Measurements from ENCODE around the gene CDKN2B. TPM values are rescaled to one million over a fixed set of nuclear protein-coding genes. Genes with fewer than 3 reads are reported as not detected.

Gene CDKN2B
- total RNA-seq, 2 experiments from 2014 or later = 1.4 to 2.1 TPM

GRCh38 chr9:21996438-21996837 is 12.7 kb downstream of the CDKN2B start:
- Mint-ChIP-seq H3K4me1 (peaks cover 22% of the 10 kb centered on the region), H3K27ac (peak overlapping the region; percentile 64), H3K27me3 (peaks cover 40% of the 10 kb centered on the region), H3K9me3 (no peaks in the 10 kb centered on the region), H3K36me3 (peaks cover 15% of the 10 kb centered on the region), H3K4me3 (peak overlapping the region; percentile 99)
- ATAC-seq (ENCODE audit: low read depth) (no peak), DNase-seq (no peak)
- POLR2A ChIA-PET = interaction anchor here (0.5 to 1.1 kb wide), 3 partner anchors 12 to 84 kb away, joined by 3 to 5 read pairs (median 3); no protein-coding TSS in a partner anchor

- POLR2A ChIA-PET = interaction anchor here (0.5 to 1.8 kb wide), 4 partner anchors 13 to 85 kb away, joined by 3 to 10 read pairs (median 4); no protein-coding TSS in a partner anchor
- H3K4me3 Mint-ChIP-seq = peak overlapping the region; percentile 99
- ATAC-seq (ENCODE audit: low read depth) (peak; percentile 4), DNase-seq (peak; percentile 60)
- peaks cover 18% of the 10 kb centered on the region for H3K36me3 Mint-ChIP-seq
- H3K27ac Mint-ChIP-seq = peak overlapping the region; percentile 95
- H3K9me3 Mint-ChIP-seq = no peaks in the 10 kb centered on the region
- H3K4me1 Mint-ChIP-seq = peaks cover 26% of the 10 kb centered on the region
- peaks cover 36% of the 10 kb centered on the region for H3K27me3 Mint-ChIP-seq
Measured at GRCh38 chr9:21995666-21996398, 13.3 kb downstream of the CDKN2B start.

DNA sequence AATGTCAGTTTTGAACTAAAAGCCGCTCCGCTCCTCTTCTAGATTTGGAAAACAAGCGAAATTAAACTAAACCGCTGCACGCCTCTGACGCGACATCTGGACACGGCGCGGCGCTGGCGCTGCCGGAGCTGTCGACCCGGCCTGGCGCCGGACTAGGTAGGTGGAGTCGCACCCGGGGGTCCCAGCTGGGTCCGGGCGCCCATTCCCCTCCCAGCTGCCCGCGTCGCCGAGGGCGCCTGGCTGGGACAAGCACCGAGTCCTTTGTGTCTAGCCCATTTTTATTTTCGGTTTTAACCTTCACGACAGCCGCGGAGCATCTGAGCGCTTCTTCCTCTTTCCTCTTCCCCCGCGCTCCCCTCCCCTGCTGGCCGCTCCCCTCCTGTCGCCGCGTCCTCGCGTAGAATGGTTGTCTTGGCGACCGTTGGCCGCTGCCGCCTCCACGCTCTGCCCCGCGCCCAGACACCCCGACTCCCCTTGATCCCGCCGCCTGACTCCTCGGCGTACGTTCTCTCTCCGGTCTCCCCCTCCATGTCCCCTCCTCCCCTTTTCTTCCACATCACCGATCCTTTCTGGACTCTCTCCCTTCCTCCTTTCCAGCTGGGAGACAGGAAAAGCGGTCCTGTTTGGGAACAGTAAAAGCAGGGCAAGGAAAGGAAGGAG is 14.0 kb downstream of the CDKN2B start:
- peaks cover 37% of the 10 kb centered on the region for H3K27me3 Mint-ChIP-seq
- peaks cover 30% of the 10 kb centered on the region for H3K4me1 Mint-ChIP-seq
- H3K4me3 Mint-ChIP-seq = peak overlapping the region; percentile 99
- ATAC-seq (ENCODE audit: low read depth) = peak; percentile 79
- no peaks in the 10 kb centered on the region for H3K9me3 Mint-ChIP-seq
- POLR2A ChIA-PET = interaction anchor here (0.7 to 1.8 kb wide), 11 partner anchors 12 to 181 kb away, joined by 3 to 10 read pairs (median 4); partner anchors contain the start of gene CDKN2B
- peak; percentile 85 for DNase-seq
- peak overlapping the region; percentile 95 for H3K27ac Mint-ChIP-seq
- peaks cover 24% of the 10 kb centered on the region for H3K36me3 Mint-ChIP-seq

DNA sequence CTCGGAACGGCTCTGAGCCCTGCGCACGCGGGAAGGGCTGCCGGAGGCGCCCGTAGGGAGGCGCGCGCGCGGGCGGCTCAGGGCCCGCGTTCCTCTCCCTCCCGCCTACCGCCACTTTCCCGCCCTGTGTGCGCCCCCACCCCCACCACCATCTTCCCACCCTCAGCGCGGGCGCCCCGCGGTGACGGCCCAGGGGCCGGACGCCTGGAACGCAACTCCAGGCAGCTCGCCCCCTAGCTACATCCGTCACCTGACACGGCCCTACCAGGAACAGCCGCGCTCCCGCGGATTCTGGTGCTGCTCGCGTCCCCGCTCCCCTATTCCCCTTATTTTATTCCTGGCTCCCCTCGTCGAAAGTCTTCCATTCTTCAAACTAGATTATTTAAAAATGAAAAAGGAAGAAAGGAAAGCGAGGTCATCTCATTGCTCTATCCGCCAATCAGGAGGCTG is 14.5 kb downstream of the CDKN2B start, which contains the start of gene CDKN2B-AS1:
CDKN2B-AS1 (plus strand) TSS at position 236 of the 450 bp plus-strand sequence.
- Mint-ChIP-seq H3K27ac (peak within 1 kb of the TSS; percentile 95), H3K27me3 (peaks cover 37% of the 10 kb centered on the region)
- POLR2A ChIA-PET = interaction anchor here (0.6 to 1.8 kb wide), 13 partner anchors 11 to 231 kb away, joined by 3 to 10 read pairs (median 4); partner anchors contain the start of gene CDKN2B

GRCh38 chr9:21993893-21994555 is 15.1 kb downstream of the CDKN2B start, which contains the start of gene CDKN2A:
Gene CDKN2A, minus strand, starts transcription at chr9:21994392.
- Mint-ChIP-seq H3K4me1 (peaks cover 35% of the 10 kb centered on the region), H3K27ac (peak within 1 kb of the TSS; percentile 95), H3K27me3 (peaks cover 40% of the 10 kb centered on the region), H3K9me3 (peaks cover 5% of the 10 kb centered on the region), H3K4me3 (peak within 1 kb of the TSS; percentile 99), H3K36me3 (peaks cover 32% of the 10 kb centered on the region)
- peak; percentile 56 for ATAC-seq (ENCODE audit: low read depth)
- peak; percentile 76 for DNase-seq
- POLR2A ChIA-PET = interaction anchor here (0.6 to 1.8 kb wide), 11 partner anchors 11 to 231 kb away, joined by 3 to 10 read pairs (median 4); partner anchors contain the start of gene CDKN2B

More for the DNA sequence above, 14.5 kb downstream of the CDKN2B start, which contains the start of gene CDKN2B-AS1:
- DNase-seq (peak; percentile 70), ATAC-seq (ENCODE audit: low read depth) (peak; percentile 57)
- Mint-ChIP-seq H3K4me1 (peaks cover 32% of the 10 kb centered on the region), H3K36me3 (peaks cover 28% of the 10 kb centered on the region), H3K4me3 (peak within 1 kb of the TSS; percentile 99), H3K9me3 (peaks cover 3% of the 10 kb centered on the region)

DNA sequence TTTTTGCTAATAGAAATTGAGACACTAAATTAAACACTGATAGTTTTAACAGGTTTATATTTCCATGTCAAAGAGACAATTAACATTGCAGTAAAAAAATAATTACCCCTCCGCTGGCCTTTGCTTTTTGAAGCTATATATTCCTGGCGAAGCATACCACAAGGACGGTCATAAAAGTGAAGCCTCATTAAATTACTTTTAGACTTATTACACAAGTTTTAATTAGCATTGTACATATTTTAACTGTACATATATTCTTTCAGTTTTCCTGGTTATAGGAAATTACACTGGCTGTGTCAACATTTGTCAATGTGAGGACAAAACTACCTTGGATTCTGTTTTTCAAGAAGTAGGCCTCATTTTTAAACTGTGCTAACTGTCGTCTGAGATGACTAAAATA is 16.1 kb downstream of the CDKN2B start:
- peaks cover 40% of the 10 kb centered on the region for H3K4me1 Mint-ChIP-seq
- peaks cover 33% of the 10 kb centered on the region for H3K36me3 Mint-ChIP-seq
- DNase-seq (no peak), ATAC-seq (ENCODE audit: low read depth) (no peak)
- no peak overlapping the region for H3K27ac Mint-ChIP-seq
- H3K4me3 Mint-ChIP-seq = peak overlapping the region; percentile 99
- H3K27me3 Mint-ChIP-seq = peaks cover 45% of the 10 kb centered on the region
- peaks cover 5% of the 10 kb centered on the region for H3K9me3 Mint-ChIP-seq
- POLR2A ChIA-PET = interaction anchor here (1.4 kb wide), 1 partner anchor 14 kb away, joined by 4 read pairs; no protein-coding TSS in a partner anchor

GRCh38 chr9:21991072-21991959 is 17.8 kb downstream of the CDKN2B start:
- peaks cover 37% of the 10 kb centered on the region for H3K4me1 Mint-ChIP-seq
- H3K27ac Mint-ChIP-seq = no peak overlapping the region
- POLR2A ChIA-PET = interaction anchor here (0.6 to 1.4 kb wide), 2 partner anchors 23 to 71 kb away, joined by 3 to 4 read pairs; no protein-coding TSS in a partner anchor
- peaks cover 42% of the 10 kb centered on the region for H3K27me3 Mint-ChIP-seq
- H3K9me3 Mint-ChIP-seq = peaks cover 5% of the 10 kb centered on the region
- no peak for DNase-seq
- peaks cover 28% of the 10 kb centered on the region for H3K36me3 Mint-ChIP-seq
- ATAC-seq (ENCODE audit: low read depth) = no peak
- no peak overlapping the region for H3K4me3 Mint-ChIP-seq

DNA sequence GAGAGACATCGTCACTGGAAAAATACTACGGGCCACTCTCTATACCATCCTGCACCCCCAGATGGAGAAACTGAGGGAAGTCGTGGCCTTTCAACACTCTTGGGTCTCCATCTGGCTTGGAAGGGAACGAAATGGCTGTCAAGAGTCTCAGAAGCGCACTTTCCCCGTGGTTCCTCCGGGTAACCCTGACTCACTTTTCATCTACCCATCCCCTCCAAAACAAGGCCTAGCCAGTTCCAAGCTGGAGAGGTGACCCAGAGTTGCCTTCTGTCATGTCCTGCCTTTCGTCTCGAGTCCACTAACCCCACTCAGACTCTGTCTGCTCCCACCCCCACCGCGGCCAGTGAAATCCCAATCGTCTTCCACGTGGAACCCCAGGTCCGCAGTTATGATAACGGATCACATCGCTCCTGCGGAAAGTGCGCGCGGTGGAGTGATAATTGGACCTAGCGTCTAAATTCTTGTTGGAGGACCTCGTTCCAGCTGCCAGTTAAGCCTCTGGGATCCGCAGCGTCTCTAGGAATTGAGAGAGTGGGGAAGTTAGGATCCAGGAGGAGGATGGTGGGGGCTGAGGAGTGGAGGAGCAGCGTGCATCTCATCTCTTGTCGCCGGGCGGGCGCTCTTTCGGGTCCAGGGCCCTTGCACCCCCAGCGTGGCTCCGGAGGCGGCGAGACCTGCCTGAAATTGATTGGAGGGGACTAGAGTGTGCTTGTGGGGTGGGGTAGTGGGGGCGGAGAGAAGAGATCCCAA is 19.5 kb downstream of the CDKN2B start:
- peaks cover 25% of the 10 kb centered on the region for H3K36me3 Mint-ChIP-seq
- peaks cover 53% of the 10 kb centered on the region for H3K27me3 Mint-ChIP-seq
- peak overlapping the region; percentile 20 for H3K4me3 Mint-ChIP-seq
- DNase-seq (no peak), ATAC-seq (ENCODE audit: low read depth) (no peak)
- H3K27ac Mint-ChIP-seq = no peak overlapping the region
- peaks cover 5% of the 10 kb centered on the region for H3K9me3 Mint-ChIP-seq
- POLR2A ChIA-PET = no interaction called here
- H3K4me1 Mint-ChIP-seq = peaks cover 32% of the 10 kb centered on the region

GRCh38 chr9:21988056-21988990 is 20.8 kb downstream of the CDKN2B start:
- peaks cover 27% of the 10 kb centered on the region for H3K4me1 Mint-ChIP-seq
- H3K36me3 Mint-ChIP-seq = peaks cover 25% of the 10 kb centered on the region
- POLR2A ChIA-PET = no interaction called here
- ATAC-seq (ENCODE audit: low read depth) (no peak), DNase-seq (no peak)
- H3K4me3 Mint-ChIP-seq = no peak overlapping the region
- H3K27me3 Mint-ChIP-seq = peaks cover 62% of the 10 kb centered on the region
- H3K9me3 Mint-ChIP-seq = peaks cover 5% of the 10 kb centered on the region
- H3K27ac Mint-ChIP-seq = no peak overlapping the region

- POLR2A ChIA-PET = no interaction called here
- Mint-ChIP-seq H3K27ac (no peak overlapping the region), H3K9me3 (peaks cover 5% of the 10 kb centered on the region), H3K36me3 (peaks cover 20% of the 10 kb centered on the region), H3K4me3 (no peak overlapping the region), H3K27me3 (peaks cover 83% of the 10 kb centered on the region), H3K4me1 (peaks cover 19% of the 10 kb centered on the region)
- no peak for DNase-seq
- no peak for ATAC-seq (ENCODE audit: low read depth)
Measured at GRCh38 chr9:21985964-21986667, 23.0 kb downstream of the CDKN2B start.
